SK-N-SH (cell line): Measurements from ENCODE around the gene SCNN1G. TPM values are rescaled to one million over a fixed set of nuclear protein-coding genes. Genes with fewer than 3 reads are reported as not detected.

Source experiments
- CTCF ChIA-PET: fragments of 300-600, 350-600 bp; formaldehyde crosslinking; extraction: SDS; loops from one replicate; lab custom pipeline; 2021; lab: Yijun Ruan, JAX
- POLR2A ChIA-PET: fragments of 350-600 bp; sonication (Branson Sonifier 250); formaldehyde crosslinking; extraction: SDS; loops from one replicate; lab custom pipeline; 2020; ENCODE audit warnings: antibody characterized with exemption, inconsistent platforms; lab: Yijun Ruan, JAX
- DNase-seq: peaks from one replicate; pipeline ENCODE4 v3.0.0; 2012
- H2AFZ ChIP-seq: fragments of 200-600 bp; sonication (generic); 2 replicates; pipeline ENCODE4 v1.8.1; 2016; ENCODE audit warnings: antibody characterized with exemption, mild to moderate bottlenecking, low read depth
- H3F3A ChIP-seq: fragments of 200-600 bp; sonication (generic); replicated peaks from 2 replicates; pipeline ENCODE3; 2016; ENCODE audit warnings: antibody characterized with exemption, mild to moderate bottlenecking; ENCODE audit not compliant: insufficient read depth
- H3K27ac ChIP-seq, 2 experiments: fragments of 200-500 bp in 1 of 2; fragments of 200-600 bp in 1 of 2; sonication (Bioruptor generic) in 1 of 2; sonication (generic), shearing (Covaris generic) in 1 of 2; 2 replicates each; pipeline versions ENCODE4 v1.5.1 to v1.6.1; 2014 to 2016; ENCODE audit warnings: low read depth in 2 of 2, inconsistent platforms in 1 of 2, low read length in 1 of 2, mild to moderate bottlenecking in 1 of 2, mixed read lengths in 1 of 2
- H3K27me3 ChIP-seq: fragments of 200-600 bp; sonication (generic), shearing (Covaris generic); 2 replicates; pipeline ENCODE4 v1.6.1; 2016; ENCODE audit warnings: mixed run types; ENCODE audit not compliant: insufficient read depth
- H3K36me3 ChIP-seq, 2 experiments: fragments of 200-500 bp in 1 of 2; fragments of 200-600 bp in 1 of 2; sonication (Bioruptor generic) in 1 of 2; sonication (generic) in 1 of 2; replicated peaks in 1 of 2; 2 replicates each; pipeline versions ENCODE3 to v1.5.1; 2014 to 2016; ENCODE audit warnings: low read length in 1 of 2, mild to moderate bottlenecking in 1 of 2; ENCODE audit not compliant: insufficient read depth in 2 of 2, control insufficient read depth in 1 of 2
- H3K4me1 ChIP-seq, 2 experiments: fragments of 200-500 bp in 1 of 2; fragments of 200-600 bp in 1 of 2; sonication (Bioruptor generic) in 1 of 2; sonication (generic), shearing (Covaris generic) in 1 of 2; 2 replicates each; pipeline versions ENCODE4 v1.5.1 to v1.6.1; 2014 to 2016; ENCODE audit warnings: low read depth in 1 of 2, low read length in 1 of 2, mixed run types in 1 of 2; ENCODE audit not compliant: insufficient read depth in 2 of 2, control insufficient read depth in 1 of 2
- H3K4me2 ChIP-seq: fragments of 200-600 bp; sonication (generic), shearing (Covaris generic); 2 replicates; pipeline ENCODE4 v1.6.1; 2017; ENCODE audit warnings: mixed run types
- H3K4me3 ChIP-seq, 2 experiments: fragments of 200-500 bp in 1 of 2; fragments of 200-600 bp in 1 of 2; sonication (Bioruptor generic) in 1 of 2; sonication (generic), shearing (Covaris generic) in 1 of 2; 2 replicates each; pipeline versions ENCODE4 v1.5.1 to v1.8.1; 2014 to 2016; ENCODE audit warnings: low read depth in 2 of 2, inconsistent platforms in 1 of 2, low read length in 1 of 2, mild to moderate bottlenecking in 1 of 2, mixed read lengths in 1 of 2, moderate library complexity in 1 of 2
- H3K79me2 ChIP-seq: fragments of 200-600 bp; sonication (generic); 2 replicates; pipeline ENCODE4 v1.8.1; 2017; ENCODE audit warnings: mild to moderate bottlenecking; ENCODE audit not compliant: insufficient read depth
- H3K9ac ChIP-seq: fragments of 200-600 bp; sonication (generic); 2 replicates; pipeline ENCODE4 v1.6.1; 2017; ENCODE audit warnings: mixed run types
- H3K9me2 ChIP-seq: fragments of 200-600 bp; sonication (generic); 2 replicates; pipeline ENCODE4 v1.6.1; 2017; ENCODE audit warnings: mixed run types
- H3K9me3 ChIP-seq: fragments of 200-600 bp; sonication (generic); 2 replicates; pipeline ENCODE4 v1.6.1; 2017; ENCODE audit warnings: mixed run types, mild to moderate bottlenecking, moderate library complexity
- H4K20me1 ChIP-seq: fragments of 200-600 bp; sonication (generic); 2 replicates; pipeline ENCODE4 v1.6.1; 2017; ENCODE audit warnings: mild to moderate bottlenecking, mixed run types; ENCODE audit not compliant: insufficient read depth
- CTCF ChIP-seq: fragments of 200-600 bp; sonication (generic); IDR thresholded peaks from 2 replicates; pipeline ENCODE4 v1.6.1; 2017; ENCODE audit warnings: antibody characterized with exemption, mild to moderate bottlenecking, moderate library complexity
- FOSL2 ChIP-seq: IDR thresholded peaks from 2 replicates; pipeline ENCODE4 v1.4.0; 2012; ENCODE audit warnings: low read depth, mild to moderate bottlenecking, moderate library complexity, borderline replicate concordance
- JUND ChIP-seq: IDR thresholded peaks from 2 replicates; pipeline ENCODE4 v1.4.0; 2012
- MEF2A ChIP-seq: IDR thresholded peaks from 2 replicates; pipeline ENCODE4 v1.4.0; 2012; ENCODE audit warnings: low read depth, borderline replicate concordance
- MXI1 ChIP-seq: IDR thresholded peaks from 2 replicates; pipeline ENCODE4 v1.6.1; 2012; ENCODE audit warnings: mild to moderate bottlenecking, low read depth, low read length, improper control_type of control experiment
- NFIC ChIP-seq: IDR thresholded peaks from 2 replicates; pipeline ENCODE4 v1.4.0; 2012; ENCODE audit warnings: borderline replicate concordance
- WGBS: methylation state at CpG from one replicate; pipeline ENCODE4 v1.1.6; 2017; ENCODE audit warnings: low lambda C conversion rate; 5-methylcytosine and 5-hydroxymethylcytosine counted together
- polyA plus RNA-seq, 3 experiments: library from polyadenylated mRNA; depleted of rRNA; stranded (reverse); fragments of >200 nt; gene quantifications; 2 replicates each; pipeline ENCODE4 v1.2.3, GENCODE V29; 2012
- TF ChIP-seq, protein P1 (sequence below): IDR thresholded peaks from 2 replicates; pipeline ENCODE4 v1.6.1; 2012; ENCODE audit warnings: mild to moderate bottlenecking, low read depth, low read length, moderate library complexity

Gene SCNN1G
- polyA plus RNA-seq, 1 of the 3 experiments (the other 2 are of a cell fraction) = not detected

DNA sequence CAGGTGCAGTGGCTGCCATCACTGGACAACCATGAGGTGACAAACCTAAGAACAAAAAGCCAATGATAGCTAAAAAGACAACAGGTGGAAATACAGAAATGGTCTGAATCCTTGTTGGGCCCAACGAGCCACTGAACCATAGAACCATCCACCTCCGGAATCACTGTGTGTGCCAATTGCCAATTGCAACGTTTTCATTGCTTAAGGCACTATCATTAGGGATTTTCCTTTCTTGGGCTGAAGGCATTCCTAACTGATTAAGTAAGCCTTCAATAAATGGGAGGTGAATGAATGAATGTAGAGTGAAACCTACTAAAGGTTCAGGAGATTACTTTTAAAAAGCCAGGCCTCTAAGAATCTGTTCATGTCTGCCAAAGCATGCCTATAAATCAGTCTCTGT, 36.9 kb upstream of the SCNN1G start:
- H3K4me1 ChIP-seq = peaks cover 19 to 25% of the 10 kb centered on the region in 2 experiments; a peak in 3 of 4 replicates
- no peaks in the 10 kb centered on the region for H3K9me2 ChIP-seq
- H2AFZ ChIP-seq = no peak overlapping the region
- no peaks in the 10 kb centered on the region for H3K36me3 ChIP-seq
- H4K20me1 ChIP-seq = peaks cover 56% of the 10 kb centered on the region
- peak overlapping the region; percentile 18 for H3K4me2 ChIP-seq
- 42% methylated on average over 3 of the region's 3 CpGs for WGBS
- H3K9ac ChIP-seq = no peak overlapping the region
- no peak overlapping the region for H3K27ac ChIP-seq
- no peaks in the 10 kb centered on the region for H3K9me3 ChIP-seq
- H3K27me3 ChIP-seq = no peaks in the 10 kb centered on the region
- ChIA-PET CTCF (no interaction called here), POLR2A (no interaction called here)
- peaks cover 4% of the 10 kb centered on the region for H3F3A ChIP-seq
- TF ChIP-seq, protein P1, sequence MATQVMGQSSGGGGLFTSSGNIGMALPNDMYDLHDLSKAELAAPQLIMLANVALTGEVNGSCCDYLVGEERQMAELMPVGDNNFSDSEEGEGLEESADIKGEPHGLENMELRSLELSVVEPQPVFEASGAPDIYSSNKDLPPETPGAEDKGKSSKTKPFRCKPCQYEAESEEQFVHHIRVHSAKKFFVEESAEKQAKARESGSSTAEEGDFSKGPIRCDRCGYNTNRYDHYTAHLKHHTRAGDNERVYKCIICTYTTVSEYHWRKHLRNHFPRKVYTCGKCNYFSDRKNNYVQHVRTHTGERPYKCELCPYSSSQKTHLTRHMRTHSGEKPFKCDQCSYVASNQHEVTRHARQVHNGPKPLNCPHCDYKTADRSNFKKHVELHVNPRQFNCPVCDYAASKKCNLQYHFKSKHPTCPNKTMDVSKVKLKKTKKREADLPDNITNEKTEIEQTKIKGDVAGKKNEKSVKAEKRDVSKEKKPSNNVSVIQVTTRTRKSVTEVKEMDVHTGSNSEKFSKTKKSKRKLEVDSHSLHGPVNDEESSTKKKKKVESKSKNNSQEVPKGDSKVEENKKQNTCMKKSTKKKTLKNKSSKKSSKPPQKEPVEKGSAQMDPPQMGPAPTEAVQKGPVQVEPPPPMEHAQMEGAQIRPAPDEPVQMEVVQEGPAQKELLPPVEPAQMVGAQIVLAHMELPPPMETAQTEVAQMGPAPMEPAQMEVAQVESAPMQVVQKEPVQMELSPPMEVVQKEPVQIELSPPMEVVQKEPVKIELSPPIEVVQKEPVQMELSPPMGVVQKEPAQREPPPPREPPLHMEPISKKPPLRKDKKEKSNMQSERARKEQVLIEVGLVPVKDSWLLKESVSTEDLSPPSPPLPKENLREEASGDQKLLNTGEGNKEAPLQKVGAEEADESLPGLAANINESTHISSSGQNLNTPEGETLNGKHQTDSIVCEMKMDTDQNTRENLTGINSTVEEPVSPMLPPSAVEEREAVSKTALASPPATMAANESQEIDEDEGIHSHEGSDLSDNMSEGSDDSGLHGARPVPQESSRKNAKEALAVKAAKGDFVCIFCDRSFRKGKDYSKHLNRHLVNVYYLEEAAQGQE = no peak
- no peak for TF ChIP-seq MEF2A
- TF ChIP-seq NFIC = no peak
- TF ChIP-seq JUND = 0 out of 2 replicates have a peak, but pooled peaks have one; percentile 4
- TF ChIP-seq FOSL2 = no peak
- TF ChIP-seq MXI1 = no peak
- H3K4me3 ChIP-seq = no peak overlapping the region
- H3K79me2 ChIP-seq = peaks cover 79% of the 10 kb centered on the region
- no peak for DNase-seq

DNA sequence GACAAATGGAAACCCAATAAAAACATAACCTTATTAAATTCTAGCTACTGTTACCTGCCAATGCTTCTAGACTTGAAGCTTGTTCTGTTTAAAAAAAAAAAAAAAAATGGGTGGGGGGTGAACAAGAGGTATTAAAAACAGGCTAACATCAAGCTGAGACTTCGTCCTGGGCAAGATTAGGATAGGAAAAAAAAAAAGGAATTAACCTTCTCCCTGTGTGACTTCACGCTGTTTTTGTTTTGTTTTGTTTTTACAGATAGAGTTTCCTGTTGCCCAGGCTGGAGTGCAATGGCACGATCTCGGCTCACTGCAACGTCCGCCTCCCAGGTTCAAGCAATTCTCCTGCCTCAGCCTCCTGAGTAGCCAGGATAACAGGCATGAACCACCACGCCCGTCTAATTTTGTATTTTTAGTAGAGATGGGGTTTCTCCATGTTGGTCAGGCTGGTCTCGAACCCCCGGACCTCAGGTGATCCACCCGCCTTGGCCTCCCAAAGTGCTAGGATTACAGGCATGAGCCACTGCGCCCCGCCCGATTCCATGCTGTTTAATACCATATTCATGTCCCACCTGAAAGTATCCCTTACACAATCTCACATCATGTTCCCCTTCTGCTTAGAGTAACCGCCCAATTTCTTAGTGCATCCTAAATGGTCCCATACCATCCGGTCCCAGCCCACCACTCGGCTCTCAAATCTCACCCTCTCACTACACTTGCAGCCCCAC, 35.5 kb upstream of the SCNN1G start:
- H3K9me3 ChIP-seq = no peaks in the 10 kb centered on the region
- H2AFZ ChIP-seq = no peak overlapping the region
- H3K36me3 ChIP-seq = no peaks in the 10 kb centered on the region
- peaks cover 65% of the 10 kb centered on the region for H3K79me2 ChIP-seq
- ChIA-PET POLR2A (interaction anchor here (0.6 kb wide), 2 partner anchors 11 to 12 kb away, joined by 3 to 4 read pairs; no protein-coding TSS in a partner anchor), CTCF (no interaction called here)
- H3K9ac ChIP-seq = no peak overlapping the region
- DNase-seq = no peak
- peak overlapping the region in 1 of 2 experiments; percentile 67; a peak in 1 of 4 replicates for H3K4me3 ChIP-seq
- peaks cover 42% of the 10 kb centered on the region for H4K20me1 ChIP-seq
- H3K27me3 ChIP-seq = no peaks in the 10 kb centered on the region
- H3K4me2 ChIP-seq = peak overlapping the region; percentile 86
- no peaks in the 10 kb centered on the region for H3K9me2 ChIP-seq
- no peak overlapping the region for H3K27ac ChIP-seq
- TF ChIP-seq CTCF = no peak
- TF ChIP-seq, all 33 proteins: peak for 0
- H3F3A ChIP-seq = peaks cover 4% of the 10 kb centered on the region
- 95% methylated on average over 17 of the region's 17 CpGs for WGBS
- H3K4me1 ChIP-seq = peaks cover 18 to 19% of the 10 kb centered on the region in 2 experiments; a peak in 3 of 4 replicates
